Measurements from ENCODE around the gene KHDRBS2. TPM values are rescaled to one million over a fixed set of nuclear protein-coding genes. Genes with fewer than 3 reads are reported as not detected.

Gene KHDRBS2
- total RNA-seq, 1 donor from 2014 or later = 14.0 TPM

- Histone ChIP-seq H3K4me3 (no peak overlapping the region), H3K79me2 (ENCODE audit: low read depth) (no peaks in the 10 kb centered on the region), H3K27ac (no peak overlapping the region), H4K20me1 (ENCODE audit: low read depth) (no peaks in the 10 kb centered on the region), H3K27me3 (no peaks in the 10 kb centered on the region), H3K4me2 (no peak overlapping the region), H3F3A (ENCODE audit: low read depth) (no peaks in the 10 kb centered on the region), H3K4me1 (no peaks in the 10 kb centered on the region), H3K9ac (no peak overlapping the region), H2AFZ (replicated peaks) (no peak overlapping the region), H3K9me3 (ENCODE audit: low read depth) (no peaks in the 10 kb centered on the region), H3K36me3 (no peaks in the 10 kb centered on the region)
- Mint-ChIP-seq H3K27ac (no peak overlapping the region), H3K36me3 (no peaks in the 10 kb centered on the region), H3K9me3 (no peaks in the 10 kb centered on the region), H3K4me3 (no peak overlapping the region), H3K4me1 (no peaks in the 10 kb centered on the region), H3K27me3 (ENCODE audit: insufficient read depth, low read depth) (no peaks in the 10 kb centered on the region)
- DNase-seq (ENCODE audit: low spot score) = no peak
- TF ChIP-seq EZH2 (IDR thresholded peaks at IDR 0.05) (no peak), EZH2phosphoT487 (IDR thresholded peaks at IDR 0.05) (no peak), CTCF (IDR thresholded peaks at IDR 0.05) (no peak)
These were observed 305.4 kb downstream of the KHDRBS2 start for GRCh38 chr6:61980622-61981021.

GRCh38 chr6:61977947-61978346 lies 308.1 kb downstream of the KHDRBS2 start:
- Histone ChIP-seq H3K4me3 (no peak overlapping the region), H4K20me1 (ENCODE audit: low read depth) (no peaks in the 10 kb centered on the region), H3F3A (ENCODE audit: low read depth) (no peaks in the 10 kb centered on the region), H3K4me1 (no peaks in the 10 kb centered on the region), H2AFZ (replicated peaks) (no peak overlapping the region), H3K27ac (no peak overlapping the region), H3K79me2 (ENCODE audit: low read depth) (no peaks in the 10 kb centered on the region), H3K4me2 (no peak overlapping the region), H3K9me3 (ENCODE audit: low read depth) (no peaks in the 10 kb centered on the region), H3K36me3 (no peaks in the 10 kb centered on the region), H3K9ac (no peak overlapping the region), H3K27me3 (no peaks in the 10 kb centered on the region)
- TF ChIP-seq CTCF (IDR thresholded peaks at IDR 0.05) = no peak
- TF ChIP-seq EZH2phosphoT487 (IDR thresholded peaks at IDR 0.05) = no peak
- TF ChIP-seq EZH2 (IDR thresholded peaks at IDR 0.05) = no peak
- Mint-ChIP-seq H3K36me3 (no peaks in the 10 kb centered on the region), H3K27ac (no peak overlapping the region), H3K4me3 (no peak overlapping the region), H3K4me1 (no peaks in the 10 kb centered on the region), H3K27me3 (ENCODE audit: insufficient read depth, low read depth) (no peaks in the 10 kb centered on the region), H3K9me3 (no peaks in the 10 kb centered on the region)
- DNase-seq (ENCODE audit: low spot score) = no peak

- H3K27me3 Mint-ChIP-seq (ENCODE audit: insufficient read depth, low read depth) = no peaks in the 10 kb centered on the region
These were observed 308.9 kb downstream of the KHDRBS2 start for GRCh38 chr6:61977099-61977498.

More at GRCh38 chr6:61977099-61977498, 308.9 kb downstream of the KHDRBS2 start:
- TF ChIP-seq EZH2 (IDR thresholded peaks at IDR 0.05) (no peak), CTCF (IDR thresholded peaks at IDR 0.05) (no peak), EZH2phosphoT487 (IDR thresholded peaks at IDR 0.05) (no peak)
- Histone ChIP-seq H3K79me2 (ENCODE audit: low read depth) (no peaks in the 10 kb centered on the region), H3K9ac (no peak overlapping the region), H3K4me2 (no peak overlapping the region), H3K9me3 (ENCODE audit: low read depth) (no peaks in the 10 kb centered on the region), H3K27me3 (no peaks in the 10 kb centered on the region), H3K4me1 (no peaks in the 10 kb centered on the region), H3F3A (ENCODE audit: low read depth) (no peaks in the 10 kb centered on the region), H4K20me1 (ENCODE audit: low read depth) (no peaks in the 10 kb centered on the region), H2AFZ (replicated peaks) (no peak overlapping the region), H3K27ac (no peak overlapping the region), H3K36me3 (no peaks in the 10 kb centered on the region), H3K4me3 (no peak overlapping the region)
- H3K36me3 Mint-ChIP-seq = no peaks in the 10 kb centered on the region
- no peaks in the 10 kb centered on the region for H3K9me3 Mint-ChIP-seq
- DNase-seq (ENCODE audit: low spot score) = no peak
- H3K27ac Mint-ChIP-seq = no peak overlapping the region
- H3K4me3 Mint-ChIP-seq = no peak overlapping the region
- no peaks in the 10 kb centered on the region for H3K4me1 Mint-ChIP-seq

All from neural progenitor cell (in vitro differentiated cells).